H1 (cell line): Measurements from ENCODE around the gene ZNF764. TPM values are rescaled to one million over a fixed set of nuclear protein-coding genes. Genes with fewer than 3 reads are reported as not detected.

Source experiments
- CTCF ChIA-PET: fragments of 300-600 bp; sonication (Branson Sonifier 250); formaldehyde crosslinking; loops from one replicate; lab custom pipeline; 2021; ENCODE audit not compliant: partially characterized antibody; lab: Charles Lee
- POLR2A ChIA-PET: fragments of 300-600 bp; sonication (Branson Sonifier 250); formaldehyde crosslinking; loops from one replicate; lab custom pipeline; 2021; ENCODE audit warnings: inconsistent platforms; ENCODE audit not compliant: partially characterized antibody; lab: Charles Lee
- DNase-seq, 2 experiments: peaks; one replicate each; pipeline versions ENCODE4 v3.0.0 to v3.0.0-alpha.2; 2010 to 2022; ENCODE audit warnings: low spot score in 2 of 2, low read depth in 1 of 2, mixed read lengths in 1 of 2
- FAIRE-seq: peaks from 2 replicates; lab custom pipeline; 2011; peaks lifted over from hg19 to GRCh38; lab: Jason Lieb, UNC
- H2AFZ ChIP-seq: 2 replicates; pipeline ENCODE4 v1.8.1; 2012; ENCODE audit warnings: low read length, inconsistent platforms
- H2AK5ac ChIP-seq: 2 replicates; pipeline ENCODE4 v1.6.1; 2013; ENCODE audit warnings: low read depth, low read length
- H2BK120ac ChIP-seq: replicated peaks from 2 replicates; pipeline ENCODE3; 2013; ENCODE audit warnings: low read depth, low read length, inconsistent platforms
- H2BK12ac ChIP-seq: 2 replicates; pipeline ENCODE4 v1.6.1; 2013; ENCODE audit warnings: low read depth, low read length
- H2BK15ac ChIP-seq: 2 replicates; pipeline ENCODE4 v1.6.1; 2013; ENCODE audit warnings: low read length
- H2BK20ac ChIP-seq: 2 replicates; pipeline ENCODE4 v1.6.1; 2013; ENCODE audit warnings: low read length
- H2BK5ac ChIP-seq: 2 replicates; pipeline ENCODE4 v1.6.1; 2013; ENCODE audit warnings: low read depth, low read length
- H3K14ac ChIP-seq: 2 replicates; pipeline ENCODE4 v1.6.1; 2013; ENCODE audit warnings: inconsistent platforms; ENCODE audit not compliant: insufficient read length
- H3K18ac ChIP-seq: 2 replicates; pipeline ENCODE4 v1.6.1; 2013; ENCODE audit warnings: low read length; ENCODE audit errors: extremely low read depth
- H3K23ac ChIP-seq: 2 replicates; pipeline ENCODE4 v1.6.1; 2013; ENCODE audit warnings: inconsistent platforms; ENCODE audit not compliant: insufficient read length
- H3K23me2 ChIP-seq: 2 replicates; pipeline ENCODE4 v1.6.1; 2013; ENCODE audit warnings: low read depth, low read length
- H3K27ac ChIP-seq: 2 replicates; pipeline ENCODE4 v1.6.1; 2011; ENCODE audit warnings: low read depth, low read length, inconsistent platforms
- H3K27me3 ChIP-seq, 4 experiments: replicated peaks in 1 of 4; 1 replicate in 1 of 4; 2 replicates in 3 of 4; pipeline versions ENCODE4 v1.6.1 to v1.8.1; 2011 to 2013; ENCODE audit warnings: low read length in 3 of 4, mild to moderate bottlenecking in 3 of 4, inconsistent platforms in 2 of 4, mixed read lengths in 2 of 4, moderate library complexity in 1 of 4; ENCODE audit not compliant: control insufficient read depth in 3 of 4, insufficient read depth in 3 of 4; ENCODE audit errors: extremely low read depth in 1 of 4
- H3K36me3 ChIP-seq, 4 experiments: 2 replicates each; pipeline versions ENCODE4 v1.6.1 to v1.8.1; 2011 to 2013; ENCODE audit warnings: mild to moderate bottlenecking in 4 of 4, low read length in 3 of 4, moderate library complexity in 2 of 4, control low read depth in 1 of 4, inconsistent platforms in 1 of 4; ENCODE audit not compliant: insufficient read depth in 4 of 4, control insufficient read depth in 2 of 4
- H3K4ac ChIP-seq: replicated peaks from 2 replicates; pipeline ENCODE3; 2013; ENCODE audit warnings: low read length, low read depth, mixed read lengths, inconsistent platforms; ENCODE audit not compliant: insufficient read length
- H3K4me1 ChIP-seq, 4 experiments: replicated peaks in 1 of 4; 1 replicate in 1 of 4; 2 replicates in 3 of 4; pipeline versions ENCODE4 v1.6.1 to v1.8.1; 2011 to 2013; ENCODE audit warnings: low read length in 3 of 4, inconsistent platforms in 2 of 4, mixed read lengths in 1 of 4; ENCODE audit not compliant: insufficient read depth in 4 of 4, control insufficient read depth in 3 of 4
- H3K4me2 ChIP-seq, 2 experiments: 2 replicates each; pipeline versions ENCODE4 v1.6.1 to v1.8.1; 2011 to 2013; ENCODE audit warnings: low read depth in 2 of 2, low read length in 2 of 2, control low read depth in 1 of 2, inconsistent platforms in 1 of 2, mild to moderate bottlenecking in 1 of 2; ENCODE audit not compliant: insufficient read depth in 1 of 2
- H3K4me3 ChIP-seq, 4 experiments: fragments of 200-600, 300-600 bp in 1 of 4; sonication (generic), shearing (Covaris generic), sonication (Bioruptor Twin) in 1 of 4; 2 replicates each; pipeline versions ENCODE4 v1.5.1 to v1.8.1; 2011 to 2016; ENCODE audit warnings: low read length in 4 of 4, low read depth in 3 of 4, control low read depth in 2 of 4, inconsistent platforms in 2 of 4, mild to moderate bottlenecking in 2 of 4, mixed read lengths in 1 of 4, moderate library complexity in 1 of 4; ENCODE audit not compliant: insufficient read depth in 2 of 4; ENCODE audit errors: extremely low read depth in 1 of 4
- H3K56ac ChIP-seq: replicated peaks from 2 replicates; pipeline ENCODE3; 2013; ENCODE audit warnings: low read depth, mild to moderate bottlenecking, mixed read lengths, low read length, inconsistent platforms; ENCODE audit not compliant: insufficient read length
- H3K79me1 ChIP-seq: 2 replicates; pipeline ENCODE4 v1.6.1; 2013; ENCODE audit warnings: low read depth, low read length, control low read depth
- H3K79me2 ChIP-seq, 2 experiments: 2 replicates each; pipeline versions ENCODE4 v1.6.1 to v1.8.1; 2012 to 2013; ENCODE audit warnings: low read length in 2 of 2, mild to moderate bottlenecking in 2 of 2, inconsistent platforms in 1 of 2; ENCODE audit not compliant: insufficient read depth in 2 of 2, control insufficient read depth in 1 of 2
- H3K9ac ChIP-seq, 4 experiments: replicated peaks in 1 of 4; 1 replicate in 1 of 4; 2 replicates in 3 of 4; pipeline versions ENCODE4 v1.6.1 to v1.8.1; 2011 to 2013; ENCODE audit warnings: low read depth in 3 of 4, low read length in 3 of 4, control low read depth in 2 of 4, mild to moderate bottlenecking in 2 of 4, moderate library complexity in 2 of 4, inconsistent platforms in 1 of 4; ENCODE audit errors: extremely low read depth in 1 of 4
- H3K9me3 ChIP-seq, 2 experiments: 2 replicates each; pipeline versions ENCODE4 v1.6.1 to v1.8.1; 2012 to 2013; ENCODE audit warnings: mild to moderate bottlenecking in 2 of 2, moderate library complexity in 2 of 2, control low read depth in 1 of 2, inconsistent platforms in 1 of 2, low read depth in 1 of 2, low read length in 1 of 2, mixed read lengths in 1 of 2; ENCODE audit not compliant: insufficient read depth in 2 of 2
- H4K20me1 ChIP-seq, 2 experiments: replicated peaks in 1 of 2; 2 replicates each; pipeline versions ENCODE3 to v1.8.1; 2011 to 2013; ENCODE audit warnings: inconsistent platforms in 2 of 2, low read length in 2 of 2, mild to moderate bottlenecking in 1 of 2; ENCODE audit not compliant: insufficient read depth in 2 of 2, control insufficient read depth in 1 of 2
- H4K5ac ChIP-seq: 2 replicates; pipeline ENCODE4 v1.6.1; 2013; ENCODE audit warnings: low read length, low read depth, mixed read lengths, inconsistent platforms; ENCODE audit not compliant: insufficient read length
- H4K8ac ChIP-seq: 2 replicates; pipeline ENCODE4 v1.8.0; 2013; ENCODE audit warnings: mild to moderate bottlenecking, moderate library complexity, low read length, inconsistent platforms; ENCODE audit not compliant: insufficient read depth; ENCODE audit errors: extremely low read depth
- H4K91ac ChIP-seq: replicated peaks from 2 replicates; pipeline ENCODE3; 2013; ENCODE audit warnings: low read length, mixed read lengths, inconsistent platforms; ENCODE audit not compliant: insufficient read length
- BRCA1 ChIP-seq: IDR thresholded peaks from 2 replicates; pipeline ENCODE4 v1.6.1; 2012; ENCODE audit warnings: low read depth, low read length, improper control_type of control experiment
- GABPA ChIP-seq: IDR thresholded peaks from 2 replicates; pipeline ENCODE4 v1.6.1; 2011; ENCODE audit warnings: mild to moderate bottlenecking, low read length, moderate library complexity, borderline replicate concordance; ENCODE audit not compliant: insufficient read depth
- GTF2F1 ChIP-seq: IDR thresholded peaks from 2 replicates; pipeline ENCODE4 v1.6.1; 2012; ENCODE audit warnings: low read depth, low read length, improper control_type of control experiment, borderline replicate concordance
- NANOG ChIP-seq: IDR thresholded peaks from 2 replicates; pipeline ENCODE4 v1.6.1; 2011; ENCODE audit warnings: low read length, low read depth, mild to moderate bottlenecking, inconsistent platforms; ENCODE audit not compliant: insufficient read depth, poor library complexity, severe bottlenecking
- NRF1 ChIP-seq: IDR thresholded peaks from 2 replicates; pipeline ENCODE4 v1.6.1; 2011; ENCODE audit warnings: mild to moderate bottlenecking, low read depth, low read length, improper control_type of control experiment
- RFX5 ChIP-seq: IDR thresholded peaks from 2 replicates; pipeline ENCODE4 v1.6.1; 2011; ENCODE audit warnings: low read depth, low read length, improper control_type of control experiment, borderline replicate concordance
- SRF ChIP-seq: IDR thresholded peaks from 2 replicates; pipeline ENCODE4 v1.6.1; 2011; ENCODE audit warnings: mild to moderate bottlenecking, low read depth, low read length, moderate library complexity
- WGBS, 2 experiments: shearing (Covaris generic) in 1 of 2; methylation state at CpG; one replicate each; pipeline versions ENCODE4 v1.1.6 to v1.1.7; 2013 to 2015; ENCODE audit warnings: low lambda C conversion rate in 2 of 2, mixed read lengths in 2 of 2, inconsistent platforms in 1 of 2, low coverage in 1 of 2, missing lambda C conversion rate in 1 of 2; ENCODE audit not compliant: insufficient replicate concordance in 2 of 2, insufficient coverage in 1 of 2, insufficient read length in 1 of 2; ENCODE audit errors: extremely low coverage in 1 of 2, missing lambda C conversion rate in 1 of 2; 5-methylcytosine and 5-hydroxymethylcytosine counted together
- polyA plus RNA-seq, 7 experiments: library from polyadenylated mRNA; depleted of rRNA in 3 of 7; stranded (reverse) in 5 of 7; unstranded in 2 of 7; fragments of >200 nt in 5 of 7; fragments of 200-250 nt in 2 of 7; gene quantifications; 1 replicate in 5 of 7; 2 replicates in 1 of 7; 4 replicates in 1 of 7; pipeline versions ENCODE4 v1.2.1 to v1.2.3, GENCODE V29; 2011 to 2013; ENCODE audit warnings: missing spikeins in 2 of 7, mixed read lengths in 2 of 7
- total RNA-seq: library from RNA; stranded (reverse); fragmentation: NEBNext Ultra II Directional; extraction: Animal tissue kit (Norgen Biotek cat#: 25700); gene quantifications from 2 replicates; pipeline ENCODE4 v1.2.1, GENCODE V29; 2021

ZNF764 gene
- total and polyA plus RNA-seq, 2 of the 8 experiments (the other 6 are each of a cell fraction or from before 2014, with no cell fraction given) = 5.7 to 7.7 TPM

DNA sequence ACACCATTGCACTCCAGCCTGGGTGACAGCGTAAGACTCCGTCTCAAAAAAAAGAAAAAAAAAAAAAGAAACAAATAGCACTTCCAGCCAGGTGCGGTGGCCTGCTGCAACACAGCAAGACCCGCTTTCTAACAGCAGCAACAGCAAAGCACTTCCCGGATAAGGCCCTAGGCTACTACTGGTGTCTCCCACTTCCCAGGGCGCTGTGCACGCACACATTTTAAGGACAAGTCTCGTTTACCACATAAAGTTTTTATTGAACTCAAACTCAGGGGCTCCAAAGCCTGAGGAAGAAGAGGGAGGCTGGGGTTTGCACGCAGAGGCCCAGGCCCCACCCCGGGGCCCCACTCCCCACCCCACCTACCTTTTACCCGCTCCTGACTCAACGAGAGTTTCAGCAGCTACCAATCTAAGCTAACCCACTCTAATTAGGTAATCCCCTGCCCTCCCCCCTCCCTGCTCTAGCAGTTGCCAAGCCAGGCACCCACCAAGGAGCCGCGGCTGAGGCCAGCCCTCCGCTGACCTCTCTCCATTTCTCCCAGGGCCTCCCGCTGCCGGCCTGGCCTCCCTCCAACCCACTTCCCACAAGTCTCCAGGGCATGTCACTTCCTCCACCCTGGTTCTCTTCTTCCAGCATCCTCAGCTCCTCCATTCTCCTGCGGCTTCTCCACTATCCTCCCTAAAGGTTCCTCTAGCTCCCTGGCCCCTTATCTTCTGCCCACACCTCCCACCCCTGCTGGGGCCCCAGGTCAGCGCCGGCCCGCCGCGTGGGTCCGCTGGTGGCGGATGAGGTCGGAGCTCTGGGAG lies 34.2 kb downstream of the ZNF764 start:
- Histone ChIP-seq H3K4me2 (no peak overlapping the region), H4K5ac (no peak overlapping the region), H3K23ac (no peak overlapping the region), H4K20me1 (peaks cover 0 to 2% of the 10 kb centered on the region in 2 experiments), H3K9me3 (no peaks in the 10 kb centered on the region), H3K18ac (no peak overlapping the region), H3K14ac (no peak overlapping the region), H2BK5ac (no peak overlapping the region), H3K4ac (no peak overlapping the region), H2AFZ (no peak overlapping the region), H3K23me2 (peaks cover 2% of the 10 kb centered on the region; the same call in 1 of the 2 replicates), H4K8ac (no peak overlapping the region), H3K27me3 (no peaks in the 10 kb centered on the region), H3K79me1 (no peaks in the 10 kb centered on the region), H3K4me1 (peaks cover 3 to 6% (median 6%) of the 10 kb centered on the region in 4 experiments; a peak in 6 of 7 replicates), H2AK5ac (no peak overlapping the region), H2BK15ac (no peak overlapping the region), H3K9ac (no peak overlapping the region), H2BK20ac (no peak overlapping the region), H3K36me3 (peaks cover 0 to 11% (median 0%) of the 10 kb centered on the region in 4 experiments; a peak in 1 of 8 replicates), H2BK120ac (no peak overlapping the region), H3K79me2 (no peaks in the 10 kb centered on the region), H3K4me3 (no peak overlapping the region), H3K27ac (no peak overlapping the region), H3K56ac (no peak overlapping the region), H4K91ac (no peak overlapping the region), H2BK12ac (no peak overlapping the region)
- ChIA-PET CTCF (interaction anchor here (0.7 to 2.1 kb wide), 8 partner anchors 9 to 114 kb away, joined by 3 to 11 read pairs (median 6); partner anchors contain the start of gene ZNF747), POLR2A (interaction anchor here (1.5 to 5.7 kb wide), 3 partner anchors 11 to 62 kb away, joined by 6 to 48 read pairs (median 12); partner anchors contain the start of genes ZNF747 and ZNF785)
- FAIRE-seq = no peak
- WGBS, 2 experiments = 91% methylated on average over 21 of the region's 26 CpGs; no CpG with 5 or more reads in 1 of the 2 experiments
- no peak for TF ChIP-seq NANOG
- no peak for TF ChIP-seq BRCA1
- no peak for TF ChIP-seq GTF2F1
- TF ChIP-seq GABPA = no peak
- no peak for TF ChIP-seq NRF1
- no peak for TF ChIP-seq SRF
- TF ChIP-seq RFX5 = no peak
- DNase-seq = no peak
